CD4-positive, alpha-beta T cell (primary cell): ENCODE results near the gene TMEM63A. TPM values are rescaled to one million over a fixed set of nuclear protein-coding genes. Genes with fewer than 3 reads are reported as not detected.
A peak's percentile ranks its signal among the peaks of the same experiment; 100 is the strongest.

Experiments
- ATAC-seq: fragments of 200-7000 bp; cut with Tn5 transposase; one replicate; pipeline ENCODE4 v1.10.0; 2022; ENCODE audit warnings: mild to moderate bottlenecking; ENCODE audit not compliant: poor library complexity
- CTCF ChIA-PET: fragments of 350-600 bp; sonication (Branson Sonifier 250); formaldehyde crosslinking; loops from one replicate; lab custom pipeline; 2021; ENCODE audit warnings: antibody characterized with exemption, inconsistent platforms; lab: Charles Lee
- POLR2A ChIA-PET: fragments of 350-600 bp; sonication (Branson Sonifier 250); formaldehyde crosslinking; loops from one replicate; lab custom pipeline; 2021; ENCODE audit warnings: antibody characterized with exemption, inconsistent platforms; lab: Charles Lee
- DNase-seq, 14 experiments: peaks; one replicate each; pipeline ENCODE4 v3.0.0-alpha.2; 2013 to 2020; ENCODE audit warnings: mixed read lengths in 2 of 14
- H3K27ac ChIP-seq, 2 donors: one replicate each; pipeline versions ENCODE4 v1.5.1 to v1.7.0; 2013; ENCODE audit warnings: low read length in 2 of 2, low read depth in 1 of 2, mild to moderate bottlenecking in 1 of 2
- H3K27me3 ChIP-seq, 2 experiments: 1 replicate in 1 of 2; 2 replicates in 1 of 2; pipeline versions ENCODE4 v1.6.1 to v1.7.0; 2013; ENCODE audit warnings: low read length in 2 of 2, control low read depth in 1 of 2, mild to moderate bottlenecking in 1 of 2, moderate library complexity in 1 of 2; ENCODE audit not compliant: insufficient read depth in 2 of 2, control insufficient read depth in 1 of 2
- H3K36me3 ChIP-seq: one replicate; pipeline ENCODE4 v1.6.1; 2013; ENCODE audit warnings: low read length, control low read depth; ENCODE audit not compliant: insufficient read depth
- H3K4me1 ChIP-seq: one replicate; pipeline ENCODE4 v1.6.1; 2013; ENCODE audit warnings: low read length, control low read depth; ENCODE audit not compliant: insufficient read depth
- H3K4me3 ChIP-seq: one replicate; pipeline ENCODE4 v1.5.1; 2013; ENCODE audit warnings: mild to moderate bottlenecking, low read length, moderate library complexity
- H3K9me3 ChIP-seq, 2 experiments: 1 replicate in 1 of 2; 2 replicates in 1 of 2; pipeline versions ENCODE4 v1.6.1 to v1.7.0; 2013; ENCODE audit warnings: low read length in 2 of 2, mild to moderate bottlenecking in 2 of 2, control low read depth in 1 of 2, moderate library complexity in 1 of 2; ENCODE audit not compliant: control insufficient read depth in 1 of 2, insufficient read depth in 1 of 2
- H3K27ac Mint-ChIP-seq: one replicate; pipeline ENCODE4 v1.8.0; 2020; ENCODE audit warnings: mixed read lengths
- H3K27me3 Mint-ChIP-seq: one replicate; pipeline ENCODE4 v1.8.0; 2021; ENCODE audit warnings: mixed read lengths
- H3K36me3 Mint-ChIP-seq: one replicate; pipeline ENCODE4 v1.8.0; 2021; ENCODE audit warnings: low read depth, mixed read lengths
- H3K4me1 Mint-ChIP-seq: one replicate; pipeline ENCODE4 v1.8.0; 2021; ENCODE audit warnings: low read depth, mixed read lengths
- H3K4me3 Mint-ChIP-seq: one replicate; pipeline ENCODE4 v1.8.0; 2020; ENCODE audit warnings: mild to moderate bottlenecking, mixed read lengths
- H3K9me3 Mint-ChIP-seq: one replicate; pipeline ENCODE4 v1.8.0; 2020; ENCODE audit warnings: mixed read lengths
- intact Hi-C, 2 experiments: fragments of 100-400 bp; cut with DNase I in 1 of 2; cut with micrococcal nuclease in 1 of 2; formaldehyde crosslinking; loops; one replicate each; pipeline versions ENCODE4 v1.15.1 to v1.9.0; 2023 to 2025; cut with DNase I, micrococcal nuclease
- total RNA-seq, 174 experiments: library from RNA in 2 of 174; stranded (reverse) in 2 of 174; gene quantifications; one replicate each; pipeline ENCODE4 v1.2.3 and lab custom pipeline; 2021 to 2026
- TF ChIP-seq, protein P1 (sequence below): fragments of 200-600 bp; IDR thresholded peaks from one replicate; pipeline ENCODE4 v1.8.0; 2022; ENCODE audit warnings: antibody characterized with exemption, mild to moderate bottlenecking

The TMEM63A gene
- total RNA-seq, 2 experiments from 2014 or later: 199 to 204 TPM

DNA sequence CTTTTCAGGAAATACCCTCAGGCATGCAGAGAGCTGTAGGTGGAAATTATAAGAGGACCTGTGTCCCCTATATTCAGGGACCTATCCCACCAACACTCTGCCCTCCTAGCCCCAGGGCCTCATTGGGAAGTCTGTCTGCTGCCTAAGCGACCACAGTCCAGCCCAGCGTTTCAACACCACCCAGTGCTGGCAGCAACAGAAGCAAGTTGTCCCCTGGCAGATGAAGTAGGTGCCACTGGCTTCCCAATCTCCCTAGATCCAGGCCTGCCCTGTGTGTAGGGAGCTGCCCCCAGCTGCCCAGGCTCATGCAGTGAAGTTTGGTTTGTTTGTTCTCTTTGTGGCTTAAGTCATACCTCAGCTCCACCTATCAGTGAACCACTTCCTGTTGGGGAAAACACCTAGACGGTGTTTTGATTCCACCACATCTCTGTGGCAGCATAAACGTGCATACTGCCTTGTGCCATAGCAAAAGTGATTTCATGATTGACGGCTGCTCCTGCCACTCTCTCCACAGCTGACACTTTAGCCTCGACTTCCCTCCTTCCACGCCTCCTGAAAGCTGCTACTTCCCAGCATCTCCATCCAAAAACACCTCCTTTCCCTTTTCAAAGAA is 14.9 kb upstream of the TMEM63A start:
- DNase-seq (peak; percentile 45 to 95 (median 60)), ATAC-seq (peak; percentile 92)
- peaks cover 53% of the 10 kb centered on the region for H3K4me1 ChIP-seq
- intact Hi-C loops: loop anchor here (1.0 to 10.0 kb wide), 6 partner anchors 16 to 122 kb away; partner anchors contain the start of genes PYCR2 (in 1 of the 2), SDE2 (in 1 of the 2) and SRP9 (in 1 of the 2)
- TF ChIP-seq, protein P1, sequence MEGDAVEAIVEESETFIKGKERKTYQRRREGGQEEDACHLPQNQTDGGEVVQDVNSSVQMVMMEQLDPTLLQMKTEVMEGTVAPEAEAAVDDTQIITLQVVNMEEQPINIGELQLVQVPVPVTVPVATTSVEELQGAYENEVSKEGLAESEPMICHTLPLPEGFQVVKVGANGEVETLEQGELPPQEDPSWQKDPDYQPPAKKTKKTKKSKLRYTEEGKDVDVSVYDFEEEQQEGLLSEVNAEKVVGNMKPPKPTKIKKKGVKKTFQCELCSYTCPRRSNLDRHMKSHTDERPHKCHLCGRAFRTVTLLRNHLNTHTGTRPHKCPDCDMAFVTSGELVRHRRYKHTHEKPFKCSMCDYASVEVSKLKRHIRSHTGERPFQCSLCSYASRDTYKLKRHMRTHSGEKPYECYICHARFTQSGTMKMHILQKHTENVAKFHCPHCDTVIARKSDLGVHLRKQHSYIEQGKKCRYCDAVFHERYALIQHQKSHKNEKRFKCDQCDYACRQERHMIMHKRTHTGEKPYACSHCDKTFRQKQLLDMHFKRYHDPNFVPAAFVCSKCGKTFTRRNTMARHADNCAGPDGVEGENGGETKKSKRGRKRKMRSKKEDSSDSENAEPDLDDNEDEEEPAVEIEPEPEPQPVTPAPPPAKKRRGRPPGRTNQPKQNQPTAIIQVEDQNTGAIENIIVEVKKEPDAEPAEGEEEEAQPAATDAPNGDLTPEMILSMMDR: no peak
- no peaks in the 10 kb centered on the region for H3K27me3 ChIP-seq
- Mint-ChIP-seq H3K36me3 (no peaks in the 10 kb centered on the region), H3K4me1 (peaks cover 60% of the 10 kb centered on the region), H3K27ac (peak overlapping the region; percentile 98), H3K27me3 (no peaks in the 10 kb centered on the region), H3K4me3 (peak overlapping the region; percentile 55), H3K9me3 (no peaks in the 10 kb centered on the region)
- H3K9me3 ChIP-seq: no peaks in the 10 kb centered on the region
- peak overlapping the region; percentile 26 for H3K4me3 ChIP-seq
- ChIA-PET POLR2A (interaction anchor here (0.6 to 13.8 kb wide), 33 partner anchors 8 to 1466 kb away, joined by 3 to 427 read pairs (median 5); partner anchors contain the start of genes EPHX1, H3-3A, LBR and LEFTY1), CTCF (interaction anchor here (1.0 to 2.6 kb wide), 6 partner anchors 14 to 119 kb away, joined by 3 to 21 read pairs (median 7); partner anchors contain the start of genes PYCR2, SRP9 and TMEM63A)
- H3K27ac ChIP-seq: peak overlapping the region; percentile 81 to 90
- no peaks in the 10 kb centered on the region for H3K36me3 ChIP-seq

DNA sequence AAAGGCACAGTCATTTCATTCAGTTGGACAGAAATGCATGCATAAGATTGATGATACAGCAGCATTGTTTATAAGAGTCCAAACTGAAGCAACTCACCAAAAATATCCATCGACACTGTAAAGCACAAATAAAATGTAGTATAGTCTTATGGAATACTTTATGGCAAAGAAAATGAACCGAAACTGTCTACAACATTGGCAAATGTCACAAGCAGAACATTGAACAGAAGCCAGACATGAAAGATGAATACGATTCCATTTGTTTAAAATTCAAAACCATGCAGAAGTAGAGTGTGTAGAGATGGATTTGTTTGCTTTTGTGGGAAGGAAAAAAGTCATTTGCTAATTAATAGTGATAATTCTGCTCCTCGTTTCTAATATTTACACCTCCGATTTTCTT is 14.3 kb upstream of the TMEM63A start:
- peak overlapping the region; percentile 98 for H3K27ac Mint-ChIP-seq
- peak in 1 of 14 experiments; percentile 26 for DNase-seq

DNA sequence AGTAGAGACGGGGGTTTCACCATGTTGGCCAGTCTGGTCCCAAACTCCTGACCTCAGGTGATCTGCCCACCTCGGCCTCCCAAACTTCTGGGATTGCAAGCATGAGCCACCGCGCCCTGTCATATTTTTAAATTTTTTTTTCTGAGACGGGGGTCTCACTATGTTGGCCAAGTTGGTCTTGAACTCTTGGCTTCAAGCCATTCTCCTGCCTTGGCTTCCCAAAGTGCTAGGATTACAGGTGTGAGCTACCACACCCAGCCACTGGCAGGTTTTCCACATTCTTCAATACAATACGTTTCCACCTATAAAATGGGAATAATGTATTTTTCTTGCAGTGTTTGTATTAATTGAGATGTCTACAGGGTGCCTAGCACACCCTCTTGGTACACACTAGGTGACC is 10.1 kb upstream of the TMEM63A start:
- Histone ChIP-seq H3K9me3 (no peaks in the 10 kb centered on the region), H3K4me3 (no peak overlapping the region), H3K27me3 (no peaks in the 10 kb centered on the region), H3K27ac (no peak overlapping the region), H3K4me1 (peaks cover 50% of the 10 kb centered on the region), H3K36me3 (no peaks in the 10 kb centered on the region)
- Mint-ChIP-seq H3K4me3 (no peak overlapping the region), H3K27me3 (no peaks in the 10 kb centered on the region), H3K27ac (no peak overlapping the region), H3K36me3 (no peaks in the 10 kb centered on the region), H3K4me1 (peaks cover 44% of the 10 kb centered on the region), H3K9me3 (no peaks in the 10 kb centered on the region)
- ChIA-PET CTCF (interaction anchor here (1.1 kb wide), 1 partner anchor 19 kb away, joined by 3 read pairs; no protein-coding TSS in a partner anchor), POLR2A (interaction anchor here (0.7 to 13.8 kb wide), 2 partner anchors 13 to 32 kb away, joined by 4 to 427 read pairs; partner anchors contain the start of genes PYCR2 and TMEM63A)
- intact Hi-C loops: loop anchor here in 1 of 2 experiments (10.0 kb wide), 1 partner anchor 118 kb away; the partner anchor contains the start of gene SRP9
- ATAC-seq (no peak), DNase-seq (no peak)
- TF ChIP-seq, protein P1: no peak

More for the DNA sequence above, 14.3 kb upstream of the TMEM63A start:
- no peak for ATAC-seq
- peaks cover 57% of the 10 kb centered on the region for H3K4me1 ChIP-seq
- CTCF ChIA-PET: interaction anchor here (1.7 to 2.6 kb wide), 3 partner anchors 14 to 119 kb away, joined by 11 to 21 read pairs (median 13); partner anchors contain the start of genes SRP9 and TMEM63A
- no peaks in the 10 kb centered on the region for H3K9me3 ChIP-seq
- no peaks in the 10 kb centered on the region for H3K36me3 Mint-ChIP-seq
- H3K36me3 ChIP-seq: no peaks in the 10 kb centered on the region
- peak overlapping the region; percentile 55 for H3K4me3 Mint-ChIP-seq
- no peak overlapping the region for H3K4me3 ChIP-seq
- TF ChIP-seq, protein P1: no peak
- intact Hi-C loops: loop anchor here in 1 of 2 experiments (10.0 kb wide), 1 partner anchor 122 kb away; the partner anchor contains the start of gene SRP9
- POLR2A ChIA-PET: interaction anchor here (0.6 to 13.8 kb wide), 18 partner anchors 7 to 469 kb away, joined by 5 to 427 read pairs (median 20); partner anchors contain the start of genes H3-3A, LBR, LEFTY1 and PYCR2
- peak overlapping the region; percentile 81 to 90 for H3K27ac ChIP-seq
- H3K27me3 Mint-ChIP-seq: no peaks in the 10 kb centered on the region
- no peaks in the 10 kb centered on the region for H3K9me3 Mint-ChIP-seq
- H3K27me3 ChIP-seq: no peaks in the 10 kb centered on the region
- peaks cover 60% of the 10 kb centered on the region for H3K4me1 Mint-ChIP-seq
